Brain microvascular endothelial cell (primary cell): ENCODE measurements around the gene VAPA.

Source experiments
- DNase-seq: peaks from one replicate; pipeline ENCODE4 v3.0.0-alpha.2; 2020
- H3K27ac ChIP-seq: fragments of 250-450 bp; sonication (Bioruptor Pico); 2 replicates; pipeline ENCODE4 v1.5.1; 2020; ENCODE audit warnings: mild to moderate bottlenecking, moderate library complexity
- H3K27me3 ChIP-seq: fragments of 250-450 bp; sonication (Bioruptor Pico); replicated peaks from 2 replicates; pipeline ENCODE4 v1.5.1; 2020; ENCODE audit warnings: mild to moderate bottlenecking
- H3K36me3 ChIP-seq: fragments of 250-450 bp; sonication (Bioruptor Pico); replicated peaks from 2 replicates; pipeline ENCODE4 v1.5.1; 2020; ENCODE audit warnings: mild to moderate bottlenecking
- H3K4me3 ChIP-seq: 2 replicates; pipeline ENCODE4 v1.5.1; 2011; ENCODE audit warnings: low read depth, mild to moderate bottlenecking, control low read depth, low read length, moderate library complexity
- in situ Hi-C: cut with HindIII; loops from 2 replicates; pipeline ENCODE4 v1.10.0; 2017; ENCODE audit warnings: low sequenced_read_pairs, low pct_ligation_motif_present
- TF ChIP-seq, protein P1 (sequence below): IDR thresholded peaks from 2 replicates; pipeline ENCODE4 v1.5.1; 2011; ENCODE audit warnings: low read depth, mild to moderate bottlenecking, moderate library complexity, low read length, control low read depth, inconsistent platforms; ENCODE audit errors: missing control alignments

VAPA gene

DNA sequence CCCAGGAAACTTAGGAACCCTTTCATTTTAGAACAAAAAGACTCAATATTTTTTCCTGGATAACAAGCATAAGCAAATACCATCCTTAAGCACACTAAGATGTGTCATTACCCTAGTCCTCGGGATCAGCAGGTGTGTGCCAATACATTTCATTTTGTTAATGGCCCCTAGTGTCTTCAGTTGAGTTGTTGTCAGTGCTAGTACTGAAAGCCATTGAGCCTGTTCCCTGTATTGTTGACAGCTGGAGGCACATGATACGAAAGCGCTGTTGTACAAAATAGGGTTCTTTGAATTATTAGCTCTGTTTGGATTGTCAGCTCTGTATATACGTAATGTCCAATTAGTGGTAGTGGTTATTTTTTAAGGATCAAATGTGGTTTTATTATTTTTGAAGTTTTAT lies 29.5 kb downstream of the VAPA start:
- in situ Hi-C loops: no loop called here

DNA sequence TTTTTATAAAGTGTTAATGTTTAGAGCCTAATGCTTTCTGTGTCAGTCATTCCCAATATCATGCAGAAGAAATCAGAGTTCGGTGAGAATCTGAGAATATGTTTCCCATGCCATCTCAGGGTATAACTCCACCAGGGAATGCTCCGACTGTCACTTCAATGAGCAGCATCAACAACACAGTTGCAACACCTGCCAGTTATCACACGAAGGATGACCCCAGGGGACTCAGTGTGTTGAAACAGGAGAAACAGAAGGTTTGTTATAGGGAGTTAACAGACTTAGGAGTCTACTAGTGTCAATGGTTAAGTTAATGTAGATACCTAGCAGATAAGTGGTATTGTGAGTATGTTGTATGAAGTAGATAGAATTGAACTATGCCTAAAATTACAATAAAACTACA lies 31.0 kb downstream of the VAPA start:
- TF ChIP-seq, protein P1, sequence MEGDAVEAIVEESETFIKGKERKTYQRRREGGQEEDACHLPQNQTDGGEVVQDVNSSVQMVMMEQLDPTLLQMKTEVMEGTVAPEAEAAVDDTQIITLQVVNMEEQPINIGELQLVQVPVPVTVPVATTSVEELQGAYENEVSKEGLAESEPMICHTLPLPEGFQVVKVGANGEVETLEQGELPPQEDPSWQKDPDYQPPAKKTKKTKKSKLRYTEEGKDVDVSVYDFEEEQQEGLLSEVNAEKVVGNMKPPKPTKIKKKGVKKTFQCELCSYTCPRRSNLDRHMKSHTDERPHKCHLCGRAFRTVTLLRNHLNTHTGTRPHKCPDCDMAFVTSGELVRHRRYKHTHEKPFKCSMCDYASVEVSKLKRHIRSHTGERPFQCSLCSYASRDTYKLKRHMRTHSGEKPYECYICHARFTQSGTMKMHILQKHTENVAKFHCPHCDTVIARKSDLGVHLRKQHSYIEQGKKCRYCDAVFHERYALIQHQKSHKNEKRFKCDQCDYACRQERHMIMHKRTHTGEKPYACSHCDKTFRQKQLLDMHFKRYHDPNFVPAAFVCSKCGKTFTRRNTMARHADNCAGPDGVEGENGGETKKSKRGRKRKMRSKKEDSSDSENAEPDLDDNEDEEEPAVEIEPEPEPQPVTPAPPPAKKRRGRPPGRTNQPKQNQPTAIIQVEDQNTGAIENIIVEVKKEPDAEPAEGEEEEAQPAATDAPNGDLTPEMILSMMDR: no peak
- in situ Hi-C loops: no loop called here
- DNase-seq: no peak
- Histone ChIP-seq H3K36me3 (peaks cover 44% of the 10 kb centered on the region), H3K27me3 (no peaks in the 10 kb centered on the region), H3K4me3 (no peak overlapping the region), H3K27ac (no peak overlapping the region)

More for the DNA sequence above, 29.5 kb downstream of the VAPA start:
- TF ChIP-seq, protein P1: no peak
- H3K27me3 ChIP-seq: no peaks in the 10 kb centered on the region
- H3K4me3 ChIP-seq: no peak overlapping the region
- no peak for DNase-seq
- peaks cover 44% of the 10 kb centered on the region for H3K36me3 ChIP-seq
- H3K27ac ChIP-seq: no peak overlapping the region

DNA sequence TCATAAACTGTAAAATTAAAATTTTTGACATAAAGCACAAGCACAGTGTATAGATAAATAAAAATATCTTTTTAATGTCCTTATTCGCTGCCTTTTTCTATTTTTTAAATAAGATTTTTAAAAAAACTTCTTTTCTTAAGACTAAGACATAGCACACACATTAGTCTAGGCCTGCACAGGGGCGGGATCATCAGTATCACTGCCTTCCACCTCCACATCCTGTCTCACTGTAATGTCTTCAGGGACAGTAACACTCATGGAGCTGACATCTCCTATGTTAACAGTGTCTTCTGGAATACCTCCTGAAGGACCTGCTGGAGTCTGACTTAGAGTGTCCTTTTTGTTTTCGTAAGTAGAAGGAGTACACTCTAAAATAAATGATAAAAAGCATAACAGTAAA lies 33.0 kb downstream of the VAPA start:
- Histone ChIP-seq H3K27me3 (no peaks in the 10 kb centered on the region), H3K36me3 (peaks cover 46% of the 10 kb centered on the region), H3K4me3 (no peak overlapping the region), H3K27ac (no peak overlapping the region)
- in situ Hi-C loops: no loop called here
- TF ChIP-seq, protein P1: no peak
- no peak for DNase-seq

DNA sequence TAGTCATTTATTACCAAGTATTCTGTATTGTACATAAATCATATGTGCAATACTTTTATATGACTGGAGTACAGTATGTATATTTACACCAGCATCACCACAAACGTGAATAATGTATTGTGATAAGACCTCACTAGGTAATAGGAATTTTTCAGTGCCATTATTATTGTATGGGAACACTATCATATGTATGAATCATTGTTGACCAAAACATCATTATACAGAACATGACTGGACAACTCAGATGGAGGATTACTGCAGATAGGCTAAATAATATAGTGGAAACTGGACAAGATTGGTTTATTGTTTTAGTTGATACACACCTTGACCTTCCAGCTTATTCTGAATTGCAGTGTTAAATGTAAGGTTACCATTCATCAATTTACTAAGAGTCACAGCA lies 33.4 kb downstream of the VAPA start:
- no peaks in the 10 kb centered on the region for H3K27me3 ChIP-seq
- peaks cover 47% of the 10 kb centered on the region for H3K36me3 ChIP-seq
- DNase-seq: no peak
- H3K27ac ChIP-seq: no peak overlapping the region
- in situ Hi-C loops: no loop called here
- H3K4me3 ChIP-seq: no peak overlapping the region
- TF ChIP-seq, protein P1: no peak

DNA sequence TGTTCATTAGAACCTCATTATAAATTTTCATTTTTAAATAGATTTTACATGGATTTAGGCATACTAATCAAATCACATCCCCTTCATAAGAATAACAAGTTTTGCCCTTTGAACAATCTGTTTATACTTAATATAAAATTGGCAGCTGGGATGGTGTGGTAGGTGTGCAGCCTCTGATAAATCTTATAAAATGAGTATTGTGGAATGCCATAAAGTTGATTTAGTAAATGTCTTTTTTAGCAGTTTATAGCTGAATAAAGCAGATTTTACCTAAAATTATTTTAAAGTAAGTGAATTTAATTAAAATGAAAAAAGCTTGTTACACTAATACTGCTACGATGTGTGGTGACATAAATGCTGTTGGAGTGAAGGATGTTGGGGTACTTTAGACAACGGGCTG lies 35.5 kb downstream of the VAPA start:
- Histone ChIP-seq H3K27ac (no peak overlapping the region), H3K27me3 (no peaks in the 10 kb centered on the region), H3K4me3 (no peak overlapping the region), H3K36me3 (peaks cover 51% of the 10 kb centered on the region)
- TF ChIP-seq, protein P1: no peak
- no peak for DNase-seq
- in situ Hi-C loops: no loop called here

DNA sequence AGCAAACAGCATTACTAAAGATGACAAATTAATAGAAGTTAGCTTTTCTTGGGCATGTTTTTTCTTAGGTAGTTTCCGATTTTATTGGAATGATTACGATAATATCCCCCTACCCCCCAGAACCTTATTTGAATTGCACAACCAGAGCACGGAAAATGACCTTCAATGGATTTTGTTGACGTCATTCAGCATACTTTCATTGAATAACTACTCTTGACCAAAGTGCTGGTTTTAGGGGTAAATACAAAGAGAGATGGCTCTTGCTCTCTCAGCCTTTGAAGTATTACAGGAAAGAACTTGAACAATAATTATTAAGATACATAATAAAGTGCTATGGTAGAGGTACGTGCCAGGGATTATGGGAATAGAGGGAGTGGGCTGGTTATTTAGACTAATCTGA lies 36.0 kb downstream of the VAPA start:
- Histone ChIP-seq H3K27me3 (no peaks in the 10 kb centered on the region), H3K27ac (no peak overlapping the region), H3K36me3 (peaks cover 54% of the 10 kb centered on the region), H3K4me3 (no peak overlapping the region)
- TF ChIP-seq, protein P1: no peak
- no peak for DNase-seq
- in situ Hi-C loops: no loop called here
